ENCODE measurements around the gene PPM1K. TPM values are rescaled to one million over a fixed set of nuclear protein-coding genes. Genes with fewer than 3 reads are reported as not detected.

The PPM1K gene
- total RNA-seq, 1 experiment from 2014 or later, result 3.0 TPM

GRCh38 chr4:88320780-88321373 lies 36.5 kb upstream of the PPM1K start:
- no peaks in the 10 kb centered on the region for H3K27me3 ChIP-seq (ENCODE audit: low read length)
- H3K4me3 ChIP-seq (ENCODE audit: low read length), result peak overlapping the region; percentile 17; the same call in 1 of the 2 replicates
- no peaks in the 10 kb centered on the region for H3F3A ChIP-seq (ENCODE audit: low read length, unreplicated experiment)
- peak overlapping the region; percentile 20; the same call in 1 of the 2 replicates for H3K9ac ChIP-seq (ENCODE audit: low read length)
- CTCF ChIA-PET, result interaction anchor here (0.6 to 1.2 kb wide), 2 partner anchors 11 to 195 kb away, joined by 3 to 5 read pairs; no protein-coding TSS in a partner anchor
- DNase-seq (peak; percentile 30), ATAC-seq (peak; percentile 6)
- TF ChIP-seq EZH2 (IDR thresholded peaks at IDR 0.05; ENCODE audit: low read length, unreplicated experiment) (no peak), EZH2phosphoT487 (IDR thresholded peaks at IDR 0.05; ENCODE audit: borderline replicate concordance, low read length) (no peak)
- TF ChIP-seq, protein P1, sequence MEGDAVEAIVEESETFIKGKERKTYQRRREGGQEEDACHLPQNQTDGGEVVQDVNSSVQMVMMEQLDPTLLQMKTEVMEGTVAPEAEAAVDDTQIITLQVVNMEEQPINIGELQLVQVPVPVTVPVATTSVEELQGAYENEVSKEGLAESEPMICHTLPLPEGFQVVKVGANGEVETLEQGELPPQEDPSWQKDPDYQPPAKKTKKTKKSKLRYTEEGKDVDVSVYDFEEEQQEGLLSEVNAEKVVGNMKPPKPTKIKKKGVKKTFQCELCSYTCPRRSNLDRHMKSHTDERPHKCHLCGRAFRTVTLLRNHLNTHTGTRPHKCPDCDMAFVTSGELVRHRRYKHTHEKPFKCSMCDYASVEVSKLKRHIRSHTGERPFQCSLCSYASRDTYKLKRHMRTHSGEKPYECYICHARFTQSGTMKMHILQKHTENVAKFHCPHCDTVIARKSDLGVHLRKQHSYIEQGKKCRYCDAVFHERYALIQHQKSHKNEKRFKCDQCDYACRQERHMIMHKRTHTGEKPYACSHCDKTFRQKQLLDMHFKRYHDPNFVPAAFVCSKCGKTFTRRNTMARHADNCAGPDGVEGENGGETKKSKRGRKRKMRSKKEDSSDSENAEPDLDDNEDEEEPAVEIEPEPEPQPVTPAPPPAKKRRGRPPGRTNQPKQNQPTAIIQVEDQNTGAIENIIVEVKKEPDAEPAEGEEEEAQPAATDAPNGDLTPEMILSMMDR (conservative IDR thresholded peaks at IDR 0.05; ENCODE audit: low read depth, low read length), result no peak
- no TSS peak for BruUV-seq (replicated peaks)
- peak overlapping the region; percentile 93 for H3K27ac ChIP-seq (ENCODE audit: low read length)
- no peaks in the 10 kb centered on the region for H3K79me2 ChIP-seq (ENCODE audit: low read length)
- H4K20me1 ChIP-seq (ENCODE audit: low read length), result no peaks in the 10 kb centered on the region
- H3K9me2 ChIP-seq (replicated peaks; ENCODE audit: low read length), result no peaks in the 10 kb centered on the region
- POLR2A ChIA-PET (ENCODE audit: unreplicated experiment), result interaction anchor here (0.6 kb wide), 1 partner anchor 88 kb away, joined by 4 read pairs; no protein-coding TSS in a partner anchor
- peak overlapping the region; percentile 72 for H3K4me2 ChIP-seq (ENCODE audit: low read length)
- H3K9me3 ChIP-seq (ENCODE audit: low read length), result no peaks in the 10 kb centered on the region
- peaks cover 34% of the 10 kb centered on the region for H3K4me1 ChIP-seq (ENCODE audit: insufficient read depth, low read length)
- intact Hi-C loops (cut with micrococcal nuclease), result no loop called here
- H3K36me3 ChIP-seq (ENCODE audit: low read depth, low read length), result no peaks in the 10 kb centered on the region
- H2AFZ ChIP-seq (ENCODE audit: low read length), result peak overlapping the region; percentile 81

GRCh38 chr4:88320224-88320779 lies 35.9 kb upstream of the PPM1K start:
- peak; percentile 36 for DNase-seq
- Histone ChIP-seq H2AFZ (ENCODE audit: low read length) (peak overlapping the region; percentile 81), H3F3A (ENCODE audit: low read length, unreplicated experiment) (no peaks in the 10 kb centered on the region), H4K20me1 (ENCODE audit: low read length) (no peaks in the 10 kb centered on the region), H3K4me2 (ENCODE audit: low read length) (peak overlapping the region; percentile 72), H3K4me1 (ENCODE audit: insufficient read depth, low read length) (peaks cover 34% of the 10 kb centered on the region), H3K27me3 (ENCODE audit: low read length) (no peaks in the 10 kb centered on the region), H3K9me3 (ENCODE audit: low read length) (no peaks in the 10 kb centered on the region), H3K27ac (ENCODE audit: low read length) (peak overlapping the region; percentile 93), H3K9ac (ENCODE audit: low read length) (peak overlapping the region; percentile 47), H3K4me3 (ENCODE audit: low read length) (peak overlapping the region; percentile 17; the same call in 1 of the 2 replicates), H3K9me2 (replicated peaks; ENCODE audit: low read length) (no peaks in the 10 kb centered on the region), H3K36me3 (ENCODE audit: low read depth, low read length) (no peaks in the 10 kb centered on the region), H3K79me2 (ENCODE audit: low read length) (no peaks in the 10 kb centered on the region)
- TF ChIP-seq, protein P1 (conservative IDR thresholded peaks at IDR 0.05; ENCODE audit: low read depth, low read length), result no peak
- TF ChIP-seq EZH2 (IDR thresholded peaks at IDR 0.05; ENCODE audit: low read length, unreplicated experiment) (no peak), EZH2phosphoT487 (IDR thresholded peaks at IDR 0.05; ENCODE audit: borderline replicate concordance, low read length) (no peak)
- no TSS peak for BruUV-seq (replicated peaks)
- CTCF ChIA-PET, result interaction anchor here (1.0 to 1.2 kb wide), 2 partner anchors 101 to 195 kb away, joined by 3 to 5 read pairs; no protein-coding TSS in a partner anchor
- intact Hi-C loops (cut with micrococcal nuclease), result no loop called here
- POLR2A ChIA-PET (ENCODE audit: unreplicated experiment), result interaction anchor here (0.6 kb wide), 1 partner anchor 37 kb away, joined by 4 read pairs; no protein-coding TSS in a partner anchor
- ATAC-seq, result peak; percentile 29

All from PC-3 (cell line).